ENCODE measurements around the gene HLA-DQA1.

- TF ChIP-seq, protein P1, sequence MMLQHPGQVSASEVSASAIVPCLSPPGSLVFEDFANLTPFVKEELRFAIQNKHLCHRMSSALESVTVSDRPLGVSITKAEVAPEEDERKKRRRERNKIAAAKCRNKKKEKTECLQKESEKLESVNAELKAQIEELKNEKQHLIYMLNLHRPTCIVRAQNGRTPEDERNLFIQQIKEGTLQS (IDR thresholded peaks at IDR 0.05) = no peak
- no peak for TF ChIP-seq CTCF (IDR thresholded peaks at IDR 0.05 in 2 of 3, conservative IDR thresholded peaks at IDR 0.05 in 1 of 3; ENCODE audit: borderline replicate concordance in 1 of 3, insufficient read depth in 1 of 3, low read depth in 2 of 3, low read length in 2 of 3)
- no peak for TF ChIP-seq EZH2 (IDR thresholded peaks at IDR 0.05)
- TF ChIP-seq JUND (IDR thresholded peaks at IDR 0.05) = no peak
- TF ChIP-seq ZFX (IDR thresholded peaks at IDR 0.05) = no peak
- TF ChIP-seq ZBTB33 (IDR thresholded peaks at IDR 0.05; ENCODE audit: extremely low read depth, insufficient replicate concordance, low read length) = no peak
- TF ChIP-seq EZH2phosphoT487 (IDR thresholded peaks at IDR 0.05; ENCODE audit: borderline replicate concordance) = no peak
- TF ChIP-seq TCF7L2 (IDR thresholded peaks at IDR 0.05; ENCODE audit: borderline replicate concordance, extremely low read depth, insufficient read depth, insufficient read length) = no peak
- TF ChIP-seq POLR2A (IDR thresholded peaks at IDR 0.05; ENCODE audit: borderline replicate concordance, extremely low read depth, insufficient read depth, insufficient read length) = no peak
- TF ChIP-seq SIN3A (IDR thresholded peaks at IDR 0.05; ENCODE audit: low read depth) = no peak
Observed at GRCh38 chr6:32662099-32662498, 24.9 kb downstream of the HLA-DQA1 start.
